Peyer's patch (tissue), 4 donors: ENCODE measurements around the gene ANKDD1A. TPM values are rescaled to one million over a fixed set of nuclear protein-coding genes. Genes with fewer than 3 reads are reported as not detected.

Experiments
- DNase-seq, 3 donors: peaks; one replicate each; pipeline ENCODE4 v3.0.0-alpha.2; 2017 to 2019
- H3K27ac ChIP-seq, 4 donors: fragments of 200-600 bp; sonication (generic); one replicate each; pipeline ENCODE4 v1.5.1; 2016 to 2019
- H3K27me3 ChIP-seq, 2 donors: fragments of 200-600 bp; sonication (generic); one replicate each; pipeline ENCODE4 v1.5.1; 2019
- H3K36me3 ChIP-seq, 3 donors: fragments of 200-600 bp; sonication (generic); one replicate each; pipeline ENCODE4 v1.5.1; 2016 to 2019
- H3K4me1 ChIP-seq, 4 donors: fragments of 200-600 bp; sonication (generic); one replicate each; pipeline ENCODE4 v1.5.1; 2016 to 2019
- H3K4me3 ChIP-seq, 4 donors: fragments of 200-600 bp; sonication (generic); 1 replicate in 3 of 4; 2 replicates in 1 of 4; pipeline ENCODE4 v1.5.1; 2016 to 2019; ENCODE audit warnings: mild to moderate bottlenecking in 1 of 4
- H3K9me3 ChIP-seq, 4 donors: fragments of 200-600 bp; sonication (generic); one replicate each; pipeline ENCODE4 v1.5.1; 2016 to 2019; ENCODE audit warnings: mild to moderate bottlenecking in 1 of 4
- POLR2A ChIP-seq, 2 donors: fragments of 450-650 bp; IDR thresholded peaks; one replicate each; pipeline ENCODE4 v1.5.1; 2017; ENCODE audit warnings: antibody characterized with exemption in 2 of 2, mild to moderate bottlenecking in 2 of 2, moderate library complexity in 2 of 2
- total RNA-seq, 4 donors: library from RNA; depleted of rRNA; stranded (reverse); fragments of >200 nt; gene quantifications; one replicate each; pipeline ENCODE4 v1.1.0, GENCODE V29; 2016
- TF ChIP-seq, protein P1 (sequence below), 6 experiments: fragments of 450-650 bp in 4 of 6; fragments of 200-600 bp in 2 of 6; sonication (generic) in 1 of 6; IDR thresholded peaks; one replicate each; pipeline ENCODE4 v1.5.1; 2017 to 2019; ENCODE audit warnings: antibody characterized with exemption in 6 of 6, mild to moderate bottlenecking in 3 of 6, moderate library complexity in 1 of 6

The ANKDD1A gene
- total RNA-seq, 4 donors from 2014 or later = 3.9 to 13.2 (median 5.3) TPM

DNA sequence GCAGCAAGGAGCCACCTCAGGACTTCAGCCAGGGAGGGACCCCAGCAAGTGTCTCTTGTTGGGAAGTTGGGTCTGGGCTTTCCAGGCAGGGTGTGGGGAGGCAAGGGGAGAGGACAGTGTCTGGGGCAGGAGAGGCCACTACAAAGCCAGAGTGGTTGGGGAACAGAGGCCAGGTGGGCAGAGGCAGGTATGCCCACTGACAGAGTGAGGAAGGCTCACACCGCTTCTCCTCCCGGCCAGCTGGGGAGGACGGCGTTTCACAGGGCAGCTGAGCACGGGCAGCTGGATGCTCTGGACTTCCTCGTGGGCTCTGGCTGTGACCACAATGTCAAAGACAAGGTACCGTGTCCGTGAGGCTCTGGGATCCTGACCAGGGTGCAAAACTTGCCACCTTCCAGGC lies 15.0 kb downstream of the ANKDD1A start:
- Histone ChIP-seq H3K27me3 (no peaks in the 10 kb centered on the region), H3K27ac (no peak overlapping the region), H3K4me1 (no peaks in the 10 kb centered on the region), H3K4me3 (no peak overlapping the region), H3K36me3 (no peaks in the 10 kb centered on the region), H3K9me3 (no peaks in the 10 kb centered on the region)
- DNase-seq = no peak
- TF ChIP-seq POLR2A (IDR thresholded peaks at IDR 0.05) = no peak
- TF ChIP-seq, protein P1, sequence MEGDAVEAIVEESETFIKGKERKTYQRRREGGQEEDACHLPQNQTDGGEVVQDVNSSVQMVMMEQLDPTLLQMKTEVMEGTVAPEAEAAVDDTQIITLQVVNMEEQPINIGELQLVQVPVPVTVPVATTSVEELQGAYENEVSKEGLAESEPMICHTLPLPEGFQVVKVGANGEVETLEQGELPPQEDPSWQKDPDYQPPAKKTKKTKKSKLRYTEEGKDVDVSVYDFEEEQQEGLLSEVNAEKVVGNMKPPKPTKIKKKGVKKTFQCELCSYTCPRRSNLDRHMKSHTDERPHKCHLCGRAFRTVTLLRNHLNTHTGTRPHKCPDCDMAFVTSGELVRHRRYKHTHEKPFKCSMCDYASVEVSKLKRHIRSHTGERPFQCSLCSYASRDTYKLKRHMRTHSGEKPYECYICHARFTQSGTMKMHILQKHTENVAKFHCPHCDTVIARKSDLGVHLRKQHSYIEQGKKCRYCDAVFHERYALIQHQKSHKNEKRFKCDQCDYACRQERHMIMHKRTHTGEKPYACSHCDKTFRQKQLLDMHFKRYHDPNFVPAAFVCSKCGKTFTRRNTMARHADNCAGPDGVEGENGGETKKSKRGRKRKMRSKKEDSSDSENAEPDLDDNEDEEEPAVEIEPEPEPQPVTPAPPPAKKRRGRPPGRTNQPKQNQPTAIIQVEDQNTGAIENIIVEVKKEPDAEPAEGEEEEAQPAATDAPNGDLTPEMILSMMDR (IDR thresholded peaks at IDR 0.05) = no peak

DNA sequence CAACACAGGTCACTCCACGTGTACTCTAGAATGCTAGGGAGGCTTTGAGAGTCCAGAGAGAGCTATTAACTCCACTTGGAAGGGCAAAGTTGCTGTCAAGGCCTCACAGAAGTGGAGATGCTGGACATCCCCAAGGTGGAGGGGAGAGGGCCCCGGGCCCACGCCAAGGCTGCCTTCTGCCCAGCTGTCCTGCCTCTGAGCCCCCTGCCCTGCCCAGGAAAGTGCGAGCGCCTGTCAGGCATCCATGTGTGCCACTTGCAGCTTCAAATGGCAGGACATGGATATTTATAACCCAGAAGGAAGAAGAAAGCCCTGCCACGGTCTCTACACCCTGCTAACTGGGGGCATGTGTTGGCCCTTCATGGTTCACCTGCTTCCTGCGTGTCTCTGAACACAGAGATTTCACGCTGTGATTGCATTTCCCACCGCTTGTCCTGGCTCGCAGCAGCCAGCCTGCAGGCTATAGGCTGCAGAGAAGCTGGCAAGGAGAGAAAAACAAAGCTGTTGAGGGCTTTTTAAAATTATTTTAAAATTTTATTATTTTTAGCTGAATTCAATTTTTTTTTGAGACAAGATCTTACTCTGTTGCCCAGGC lies 17.0 kb downstream of the ANKDD1A start:
- Histone ChIP-seq H3K9me3 (no peaks in the 10 kb centered on the region), H3K36me3 (no peaks in the 10 kb centered on the region), H3K27me3 (no peaks in the 10 kb centered on the region), H3K4me3 (no peak overlapping the region), H3K4me1 (no peaks in the 10 kb centered on the region), H3K27ac (no peak overlapping the region)
- no peak for DNase-seq
- TF ChIP-seq, protein P1 (IDR thresholded peaks at IDR 0.05) = no peak
- no peak for TF ChIP-seq POLR2A (IDR thresholded peaks at IDR 0.05)

DNA sequence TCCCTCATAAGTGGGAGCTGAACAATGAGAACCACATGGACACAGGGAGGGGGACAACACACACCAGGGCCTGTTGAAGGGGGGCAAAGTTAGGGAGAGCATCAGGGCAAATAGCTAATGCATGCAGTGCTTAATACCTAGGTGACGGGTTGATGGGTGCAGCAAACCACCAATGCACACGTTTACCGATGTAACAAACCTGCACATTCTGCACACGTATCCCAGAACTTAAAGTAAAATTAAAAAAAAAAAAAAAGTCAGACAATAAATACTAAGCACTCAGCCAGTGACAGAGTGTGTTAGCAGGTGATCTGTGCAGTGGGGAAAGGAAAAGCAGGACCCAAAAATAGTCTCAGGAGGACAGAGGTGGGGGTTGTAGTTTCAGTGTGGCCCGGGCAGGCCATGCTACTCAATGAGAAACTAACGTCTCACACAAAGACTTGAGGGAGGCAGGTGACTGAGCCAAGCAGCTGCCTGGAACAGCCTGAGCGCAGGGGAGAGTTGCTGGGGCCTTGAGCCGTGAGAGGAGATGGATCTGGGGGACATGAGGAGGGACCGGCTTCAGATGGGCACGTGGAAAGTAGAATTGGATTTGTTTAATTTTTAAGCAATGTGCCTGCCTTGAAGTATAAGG lies 18.4 kb downstream of the ANKDD1A start:
- DNase-seq = no peak
- Histone ChIP-seq H3K27ac (no peak overlapping the region), H3K4me1 (no peaks in the 10 kb centered on the region), H3K9me3 (no peaks in the 10 kb centered on the region), H3K27me3 (no peaks in the 10 kb centered on the region), H3K36me3 (no peaks in the 10 kb centered on the region), H3K4me3 (no peak overlapping the region)
- no peak for TF ChIP-seq POLR2A (IDR thresholded peaks at IDR 0.05)
- TF ChIP-seq, protein P1 (IDR thresholded peaks at IDR 0.05) = no peak

DNA sequence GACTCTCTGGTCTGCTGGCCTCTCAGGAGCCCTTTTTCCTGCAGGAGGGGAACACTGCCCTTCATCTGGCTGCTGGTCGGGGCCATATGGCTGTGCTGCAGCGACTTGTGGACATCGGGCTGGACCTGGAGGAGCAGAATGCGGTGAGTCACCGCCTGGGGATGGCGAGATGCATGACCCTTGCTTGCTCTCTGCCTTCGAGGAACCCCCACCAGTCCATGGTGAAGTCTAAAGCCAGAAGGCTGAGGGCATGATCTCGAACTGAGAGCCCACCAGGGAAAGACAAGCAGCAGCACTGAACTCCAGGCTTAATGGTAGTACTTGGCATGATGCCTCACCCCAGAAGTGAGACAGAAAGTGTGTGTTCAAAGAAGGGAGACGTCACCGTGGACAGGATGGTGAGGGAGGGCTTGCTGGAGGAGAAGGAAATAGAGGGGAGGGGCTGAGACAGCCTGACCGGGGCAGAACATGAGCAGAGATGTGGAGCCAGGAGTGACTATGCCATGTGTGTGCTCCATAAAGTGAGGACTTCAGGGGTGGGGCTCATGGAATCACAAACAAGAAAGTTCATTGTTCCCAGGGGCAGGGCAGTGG lies 19.2 kb downstream of the ANKDD1A start:
- Histone ChIP-seq H3K4me3 (no peak overlapping the region), H3K36me3 (no peaks in the 10 kb centered on the region), H3K4me1 (no peaks in the 10 kb centered on the region), H3K9me3 (no peaks in the 10 kb centered on the region), H3K27ac (no peak overlapping the region), H3K27me3 (no peaks in the 10 kb centered on the region)
- peak in 1 of 3 donors; percentile 39 for DNase-seq
- no peak for TF ChIP-seq POLR2A (IDR thresholded peaks at IDR 0.05)
- TF ChIP-seq, protein P1 (IDR thresholded peaks at IDR 0.05) = no peak

DNA sequence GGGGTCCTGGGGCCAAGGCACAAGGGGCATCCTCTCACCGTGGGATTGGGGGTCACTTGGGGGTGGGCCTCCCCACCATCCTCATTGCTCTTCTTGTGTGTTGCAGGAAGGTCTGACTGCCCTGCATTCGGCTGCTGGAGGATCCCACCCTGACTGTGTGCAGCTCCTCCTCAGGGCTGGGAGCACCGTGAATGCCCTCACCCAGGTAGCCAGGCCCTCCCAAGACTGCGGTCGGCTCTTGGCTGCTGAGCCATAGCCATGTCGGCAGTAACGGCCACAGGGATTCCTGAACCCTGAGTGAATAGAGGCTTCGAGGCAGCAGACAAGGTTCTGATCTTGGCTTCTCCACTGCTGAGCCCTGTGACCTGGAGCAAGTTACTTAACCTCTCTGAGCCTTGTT lies 19.7 kb downstream of the ANKDD1A start:
- H3K36me3 ChIP-seq = no peaks in the 10 kb centered on the region
- H3K4me1 ChIP-seq = no peaks in the 10 kb centered on the region
- no peaks in the 10 kb centered on the region for H3K27me3 ChIP-seq
- DNase-seq = no peak
- H3K4me3 ChIP-seq = no peak overlapping the region
- H3K9me3 ChIP-seq = no peaks in the 10 kb centered on the region
- H3K27ac ChIP-seq = no peak overlapping the region
- TF ChIP-seq, protein P1 (IDR thresholded peaks at IDR 0.05) = no peak
- TF ChIP-seq POLR2A (IDR thresholded peaks at IDR 0.05) = no peak
